Right lobe of liver (tissue), 6 donors: ENCODE data around the gene GADD45G. TPM values are rescaled to one million over a fixed set of nuclear protein-coding genes. Genes with fewer than 3 reads are reported as not detected.

Experiments
- ATAC-seq, 4 donors: fragments of 200-7000 bp; cut with Tn5 transposase; one replicate each; pipeline ENCODE4 v1.9.1; 2020; ENCODE audit warnings: mild to moderate bottlenecking in 4 of 4, moderate library complexity in 4 of 4
- DNase-seq, 3 donors: peaks; one replicate each; pipeline ENCODE4 v3.0.0-alpha.2; 2020
- H3K27ac ChIP-seq, 3 donors: fragments of 200-600 bp; one replicate each; pipeline ENCODE4 v1.8.0; 2022
- H3K27me3 ChIP-seq, 2 donors: fragments of 200-600 bp; one replicate each; pipeline ENCODE4 v1.8.0; 2022
- H3K36me3 ChIP-seq, 4 donors: fragments of 200-600 bp; sonication (generic) in 1 of 4; one replicate each; pipeline versions ENCODE4 v1.5.1 to v1.8.0; 2017 to 2022; ENCODE audit warnings: control low read depth in 1 of 4
- H3K4me1 ChIP-seq, 4 donors: fragments of 200-600 bp; sonication (generic) in 1 of 4; one replicate each; pipeline versions ENCODE4 v1.5.1 to v1.8.0; 2017 to 2022; ENCODE audit warnings: control low read depth in 1 of 4
- H3K4me3 ChIP-seq, 3 donors: fragments of 200-600 bp; one replicate each; pipeline ENCODE4 v1.8.0; 2022
- H3K9me3 ChIP-seq, 4 donors: fragments of 200-600 bp; sonication (generic) in 1 of 4; one replicate each; pipeline versions ENCODE4 v1.5.1 to v1.8.0; 2017 to 2022; ENCODE audit warnings: control low read depth in 1 of 4
- POLR2A ChIP-seq: fragments of 450-650 bp; IDR thresholded peaks from one replicate; pipeline ENCODE4 v1.6.1; 2017; ENCODE audit warnings: antibody characterized with exemption, mild to moderate bottlenecking
- WGBS: methylation state at CpG from one replicate; pipeline ENCODE4 v1.1.6; 2018; ENCODE audit warnings: low coverage, low lambda C conversion rate; ENCODE audit not compliant: insufficient coverage; ENCODE audit errors: missing lambda C conversion rate; 5-methylcytosine and 5-hydroxymethylcytosine counted together
- intact Hi-C, 2 donors: fragments of 100-400 bp; cut with DNase I; formaldehyde crosslinking; loops; one replicate each; pipeline versions ENCODE4 v1.11.2 to v1.14.1; 2022
- total RNA-seq, 6 experiments: library from RNA; depleted of rRNA in 2 of 6; stranded (reverse); fragments of >200 nt in 2 of 6; fragmentation: NEBNext Ultra II Directional in 3 of 6; extraction: Animal tissue kit (Norgen Biotek cat#: 25700) in 3 of 6; gene quantifications; one replicate each; pipeline versions ENCODE4 v1.1.0 to v1.2.4, GENCODE V29; 2016 to 2023
- TF ChIP-seq, protein P1 (sequence below), 4 donors: fragments of 200-600 bp in 3 of 4; fragments of 450-650 bp in 1 of 4; IDR thresholded peaks; one replicate each; pipeline versions ENCODE4 v1.5.1 to v1.8.0; 2016 to 2022; ENCODE audit warnings: antibody characterized with exemption in 4 of 4, mild to moderate bottlenecking in 2 of 4
- donor health status: DM: no; HTN: yes; CAD: no.
- donor health status: DM: no; HTN: no; CAD: no.
- donor health status: DM: no; HTN: no; CAD: no.
- donor health status: DM: no; HTN: yes; CAD: no.
- donor health status: DM: no; HTN: yes; CAD: no.

GADD45G gene
- total RNA-seq, 6 experiments from 2014 or later, result 11.4 to 130 (median 30.9) TPM

DNA sequence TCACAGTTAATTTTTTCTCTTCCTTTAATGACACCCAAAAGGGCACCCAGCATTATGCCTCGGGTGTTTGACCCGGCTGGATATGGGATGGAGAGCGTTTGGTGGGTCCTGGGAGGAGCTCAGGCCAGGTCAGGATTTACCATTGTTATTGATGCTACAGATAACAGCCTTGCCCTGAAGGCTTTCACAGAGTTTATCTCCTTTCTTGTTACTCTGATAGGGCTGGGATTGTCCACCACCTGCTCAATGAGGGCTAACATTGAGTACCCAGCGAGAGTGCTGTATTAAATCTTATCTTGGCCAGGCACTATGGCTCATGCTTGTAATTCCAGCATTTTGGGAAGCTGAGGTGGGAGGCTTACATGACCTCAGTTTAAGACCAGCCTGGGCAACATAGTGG lies 37.2 kb downstream of the GADD45G start:
- ATAC-seq (no peak), DNase-seq (no peak)
- Histone ChIP-seq H3K36me3 (no peaks in the 10 kb centered on the region), H3K4me3 (no peak overlapping the region), H3K9me3 (no peaks in the 10 kb centered on the region), H3K27me3 (no peaks in the 10 kb centered on the region), H3K27ac (no peak overlapping the region), H3K4me1 (peaks cover 0 to 8% (median 0%) of the 10 kb centered on the region in 4 donors)
- intact Hi-C loops, result no loop called here
- TF ChIP-seq POLR2A, result no peak
- TF ChIP-seq, protein P1, sequence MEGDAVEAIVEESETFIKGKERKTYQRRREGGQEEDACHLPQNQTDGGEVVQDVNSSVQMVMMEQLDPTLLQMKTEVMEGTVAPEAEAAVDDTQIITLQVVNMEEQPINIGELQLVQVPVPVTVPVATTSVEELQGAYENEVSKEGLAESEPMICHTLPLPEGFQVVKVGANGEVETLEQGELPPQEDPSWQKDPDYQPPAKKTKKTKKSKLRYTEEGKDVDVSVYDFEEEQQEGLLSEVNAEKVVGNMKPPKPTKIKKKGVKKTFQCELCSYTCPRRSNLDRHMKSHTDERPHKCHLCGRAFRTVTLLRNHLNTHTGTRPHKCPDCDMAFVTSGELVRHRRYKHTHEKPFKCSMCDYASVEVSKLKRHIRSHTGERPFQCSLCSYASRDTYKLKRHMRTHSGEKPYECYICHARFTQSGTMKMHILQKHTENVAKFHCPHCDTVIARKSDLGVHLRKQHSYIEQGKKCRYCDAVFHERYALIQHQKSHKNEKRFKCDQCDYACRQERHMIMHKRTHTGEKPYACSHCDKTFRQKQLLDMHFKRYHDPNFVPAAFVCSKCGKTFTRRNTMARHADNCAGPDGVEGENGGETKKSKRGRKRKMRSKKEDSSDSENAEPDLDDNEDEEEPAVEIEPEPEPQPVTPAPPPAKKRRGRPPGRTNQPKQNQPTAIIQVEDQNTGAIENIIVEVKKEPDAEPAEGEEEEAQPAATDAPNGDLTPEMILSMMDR (IDR thresholded peaks at IDR 0.05), result no peak
- WGBS, result 100% methylated on average over 2 of the region's 4 CpGs

DNA sequence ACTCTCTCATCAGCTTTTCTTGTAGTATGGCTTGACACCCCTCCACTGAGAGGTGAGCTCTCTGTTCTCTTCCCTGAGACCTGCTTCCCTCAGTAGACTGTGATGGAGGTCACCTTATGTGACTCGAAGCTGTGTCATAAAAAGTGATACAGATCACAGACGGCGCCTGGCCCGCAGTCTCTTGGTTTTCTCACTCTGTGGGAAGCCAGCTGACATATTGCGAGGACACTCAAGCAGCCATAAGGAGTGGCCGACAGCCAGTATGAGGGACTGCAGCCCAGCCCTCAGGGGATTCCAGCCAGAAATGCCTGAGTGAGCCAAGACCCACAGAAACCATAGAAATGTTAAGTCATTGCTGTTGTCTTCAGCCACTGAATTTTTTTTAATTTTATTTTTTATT lies 38.0 kb downstream of the GADD45G start:
- Histone ChIP-seq H3K27ac (no peak overlapping the region), H3K4me3 (no peak overlapping the region), H3K9me3 (no peaks in the 10 kb centered on the region), H3K4me1 (peaks cover 0 to 16% (median 4%) of the 10 kb centered on the region in 4 donors), H3K36me3 (no peaks in the 10 kb centered on the region), H3K27me3 (no peaks in the 10 kb centered on the region)
- TF ChIP-seq, protein P1 (IDR thresholded peaks at IDR 0.05), result no peak
- no peak for TF ChIP-seq POLR2A
- intact Hi-C loops, result no loop called here
- 90% methylated on average over 2 of the region's 6 CpGs for WGBS
- no peak for ATAC-seq
- peak in 1 of 3 donors; percentile 43 for DNase-seq

DNA sequence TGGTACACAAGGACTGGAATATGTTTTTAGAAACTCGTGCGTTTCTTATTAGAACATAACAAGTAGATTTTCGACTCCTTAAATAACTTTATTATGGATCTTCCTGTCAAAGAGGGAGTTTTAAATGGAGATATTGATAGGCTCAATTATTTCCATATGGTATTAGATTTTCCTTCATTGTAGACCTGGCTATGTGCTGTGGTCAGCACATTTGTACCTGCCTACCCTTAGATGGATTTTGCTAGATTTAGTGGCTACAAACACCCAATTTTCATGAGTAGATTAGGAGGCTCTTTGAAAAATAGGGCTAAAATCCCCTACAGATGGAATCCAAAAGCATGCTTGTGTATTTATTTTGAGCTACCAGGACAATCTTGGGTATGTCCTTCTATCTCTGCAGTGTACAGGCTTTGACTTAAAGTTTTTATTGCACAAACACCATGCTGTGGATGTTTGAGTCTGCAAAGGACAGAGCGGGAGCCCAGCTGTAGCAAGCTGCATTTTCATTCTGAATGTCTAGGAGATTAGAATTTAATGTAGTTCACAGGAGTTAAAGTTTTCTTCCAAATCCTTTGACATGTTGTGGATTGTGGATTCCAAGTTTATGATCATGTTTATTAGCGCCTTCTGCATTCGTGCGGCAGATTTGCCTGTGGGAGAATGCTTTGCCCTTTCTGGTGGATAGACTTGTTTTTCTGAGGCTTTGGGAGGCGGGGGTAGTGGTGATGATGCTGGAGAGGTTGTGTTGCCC lies 41.6 kb downstream of the GADD45G start:
- Histone ChIP-seq H3K27ac (no peak overlapping the region), H3K4me3 (no peak overlapping the region), H3K36me3 (no peaks in the 10 kb centered on the region), H3K4me1 (peaks cover 0 to 34% (median 14%) of the 10 kb centered on the region in 4 donors), H3K27me3 (no peaks in the 10 kb centered on the region), H3K9me3 (no peaks in the 10 kb centered on the region)
- ATAC-seq (no peak), DNase-seq (no peak)
- TF ChIP-seq, protein P1 (IDR thresholded peaks at IDR 0.05), result no peak
- TF ChIP-seq POLR2A, result no peak
- WGBS, result 95% methylated on average over 7 of the region's 8 CpGs
- intact Hi-C loops, result no loop called here

DNA sequence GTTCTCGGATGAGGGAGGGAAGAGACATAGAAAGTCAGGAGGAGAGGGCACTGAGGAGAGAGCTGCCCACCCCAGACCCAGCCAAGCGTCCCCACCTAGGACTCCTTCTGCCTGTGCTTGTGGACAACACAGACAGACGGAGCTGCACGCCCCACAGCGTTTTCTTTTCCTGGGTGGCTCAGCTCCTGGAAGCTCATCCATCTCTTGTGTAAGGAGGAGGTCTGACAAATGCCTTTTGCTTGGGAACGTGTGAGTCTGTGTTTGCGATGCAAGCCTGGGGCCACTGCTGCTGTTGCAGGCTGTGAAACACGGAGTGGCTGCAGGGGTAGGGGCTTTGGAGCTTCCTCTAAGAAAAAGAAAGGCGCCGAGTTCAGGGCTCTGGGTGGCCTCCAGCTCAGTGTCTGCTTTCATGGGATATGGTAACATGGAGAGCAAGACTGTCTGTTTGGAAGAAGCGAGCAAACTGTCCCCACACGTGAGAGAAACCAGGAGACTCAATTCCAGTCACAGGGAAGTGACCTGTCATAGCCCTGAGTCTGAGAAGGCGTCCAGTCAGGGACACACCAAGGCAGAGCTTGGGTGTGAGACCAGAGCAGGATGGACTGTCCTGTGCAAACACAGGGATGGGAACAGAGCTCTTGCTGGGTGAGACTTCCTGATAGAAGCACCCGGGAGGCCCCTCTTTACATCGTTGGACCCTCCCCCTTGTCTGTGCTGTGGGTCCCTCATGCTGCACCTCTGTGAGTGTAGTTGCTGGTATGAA lies 42.7 kb downstream of the GADD45G start:
- intact Hi-C loops, result no loop called here
- ATAC-seq (peak; percentile 35 to 59 (median 44)), DNase-seq (peak in 1 of 3 donors; percentile 41)
- Histone ChIP-seq H3K4me1 (peaks cover 0 to 34% (median 14%) of the 10 kb centered on the region in 4 donors), H3K36me3 (no peaks in the 10 kb centered on the region), H3K4me3 (no peak overlapping the region), H3K9me3 (no peaks in the 10 kb centered on the region), H3K27ac (peak overlapping the region in 2 of 3 donors; percentile 95 to 99), H3K27me3 (no peaks in the 10 kb centered on the region)
- 79% methylated on average over 3 of the region's 15 CpGs for WGBS
- TF ChIP-seq, protein P1 (IDR thresholded peaks at IDR 0.05), result no peak
- no peak for TF ChIP-seq POLR2A
